Ishikawa (cell line): ENCODE measurements around the gene RPL13.

Experiments
- CEBPB ChIP-seq: IDR thresholded peaks from 2 replicates; pipeline ENCODE4 v1.6.1; 2012
- CREB1 ChIP-seq: IDR thresholded peaks from 2 replicates; pipeline ENCODE4 v1.6.1; 2012; ENCODE audit warnings: low read depth
- EGR1 ChIP-seq: IDR thresholded peaks from 2 replicates; pipeline ENCODE4 v1.6.1; 2012
- EP300 ChIP-seq: IDR thresholded peaks from 2 replicates; pipeline ENCODE4 v1.6.1; 2012; ENCODE audit warnings: borderline replicate concordance
- FOXM1 ChIP-seq: IDR thresholded peaks from 2 replicates; pipeline ENCODE4 v1.6.1; 2012; ENCODE audit warnings: low read depth, borderline replicate concordance
- MAX ChIP-seq: IDR thresholded peaks from 2 replicates; pipeline ENCODE4 v1.6.1; 2012
- NFIC ChIP-seq: IDR thresholded peaks from 2 replicates; pipeline ENCODE4 v1.6.1; 2012
- RAD21 ChIP-seq: IDR thresholded peaks from 2 replicates; pipeline ENCODE4 v1.6.1; 2012; ENCODE audit warnings: low read depth
- REST ChIP-seq: IDR thresholded peaks from 2 replicates; pipeline ENCODE4 v1.6.1; 2012; ENCODE audit warnings: low read depth, mild to moderate bottlenecking
- TAF1 ChIP-seq: IDR thresholded peaks from 2 replicates; pipeline ENCODE4 v1.6.1; 2012; ENCODE audit warnings: low read depth, mild to moderate bottlenecking
- TCF12 ChIP-seq: IDR thresholded peaks from 2 replicates; pipeline ENCODE4 v1.6.1; 2012; ENCODE audit warnings: low read depth
- TEAD4 ChIP-seq: IDR thresholded peaks from 2 replicates; pipeline ENCODE4 v1.6.1; 2012
- YY1 ChIP-seq: IDR thresholded peaks from 2 replicates; pipeline ENCODE4 v1.6.1; 2012; ENCODE audit warnings: low read depth
- ZBTB7A ChIP-seq: IDR thresholded peaks from 2 replicates; pipeline ENCODE4 v1.6.1; 2012; ENCODE audit warnings: low read depth
- TF ChIP-seq, protein P1 (sequence below): IDR thresholded peaks from 2 replicates; pipeline ENCODE4 v1.6.1; 2012

Gene RPL13

GRCh38 chr16:89522287-89522686 lies 38.2 kb upstream of the RPL13 start:
- no peak for TF ChIP-seq FOXM1
- TF ChIP-seq ZBTB7A, result no peak
- no peak for TF ChIP-seq NFIC
- TF ChIP-seq, protein P1, sequence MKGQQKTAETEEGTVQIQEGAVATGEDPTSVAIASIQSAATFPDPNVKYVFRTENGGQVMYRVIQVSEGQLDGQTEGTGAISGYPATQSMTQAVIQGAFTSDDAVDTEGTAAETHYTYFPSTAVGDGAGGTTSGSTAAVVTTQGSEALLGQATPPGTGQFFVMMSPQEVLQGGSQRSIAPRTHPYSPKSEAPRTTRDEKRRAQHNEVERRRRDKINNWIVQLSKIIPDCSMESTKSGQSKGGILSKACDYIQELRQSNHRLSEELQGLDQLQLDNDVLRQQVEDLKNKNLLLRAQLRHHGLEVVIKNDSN, result no peak
- TF ChIP-seq CEBPB, result no peak
- TF ChIP-seq TEAD4, result no peak
- TF ChIP-seq EP300, result no peak
- no peak for TF ChIP-seq CREB1
- TF ChIP-seq TAF1, result no peak
- no peak for TF ChIP-seq TCF12
- TF ChIP-seq RAD21, result no peak
- no peak for TF ChIP-seq REST
- no peak for TF ChIP-seq EGR1
- TF ChIP-seq YY1, result no peak
- TF ChIP-seq MAX, result no peak

DNA sequence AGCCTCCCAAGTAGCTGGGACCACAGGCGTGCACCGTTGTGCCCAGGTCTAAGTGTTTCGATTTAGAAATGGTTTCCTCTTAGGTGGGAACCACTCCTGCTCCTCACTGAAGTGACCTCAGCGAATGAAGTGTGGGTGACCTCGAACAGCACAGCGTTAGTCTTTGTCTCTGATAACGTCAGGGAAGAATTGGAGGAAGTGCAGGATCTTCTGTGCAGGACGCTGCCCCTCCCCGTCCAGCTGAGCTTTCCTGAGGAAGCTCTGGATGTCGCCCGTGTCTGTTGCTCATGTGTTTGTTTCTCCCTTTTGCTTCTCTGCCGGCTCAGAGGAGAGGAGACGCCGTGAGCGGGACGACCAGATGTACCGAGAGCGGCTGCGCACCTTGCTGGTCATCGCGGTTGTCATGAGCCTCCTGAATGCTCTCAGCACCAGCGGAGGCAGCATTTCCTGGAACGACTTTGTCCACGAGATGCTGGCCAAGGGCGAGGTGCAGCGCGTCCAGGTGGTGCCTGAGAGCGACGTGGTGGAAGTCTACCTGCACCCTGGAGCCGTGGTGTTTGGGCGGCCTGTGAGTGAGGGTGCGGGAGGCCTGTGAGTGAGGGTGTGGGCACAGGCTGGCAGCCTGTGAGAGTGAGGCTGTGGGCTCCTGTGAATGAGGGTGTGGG lies 36.7 kb upstream of the RPL13 start:
- TF ChIP-seq MAX (no peak), FOXM1 (no peak), YY1 (no peak), EGR1 (no peak), REST (no peak), TAF1 (no peak), TEAD4 (no peak)

GRCh38 chr16:89525146-89525913 lies 35.2 kb upstream of the RPL13 start:
- TF ChIP-seq ZBTB7A, result no peak
- TF ChIP-seq CEBPB, result no peak
- TF ChIP-seq, protein P1, result no peak
- TF ChIP-seq RAD21, result no peak
- TF ChIP-seq TAF1, result no peak
- TF ChIP-seq NFIC, result no peak
- no peak for TF ChIP-seq TCF12
- no peak for TF ChIP-seq FOXM1
- no peak for TF ChIP-seq MAX
- no peak for TF ChIP-seq REST
- TF ChIP-seq YY1, result no peak
- no peak for TF ChIP-seq CREB1
- TF ChIP-seq EP300, result no peak
- TF ChIP-seq TEAD4, result no peak
- no peak for TF ChIP-seq EGR1

DNA sequence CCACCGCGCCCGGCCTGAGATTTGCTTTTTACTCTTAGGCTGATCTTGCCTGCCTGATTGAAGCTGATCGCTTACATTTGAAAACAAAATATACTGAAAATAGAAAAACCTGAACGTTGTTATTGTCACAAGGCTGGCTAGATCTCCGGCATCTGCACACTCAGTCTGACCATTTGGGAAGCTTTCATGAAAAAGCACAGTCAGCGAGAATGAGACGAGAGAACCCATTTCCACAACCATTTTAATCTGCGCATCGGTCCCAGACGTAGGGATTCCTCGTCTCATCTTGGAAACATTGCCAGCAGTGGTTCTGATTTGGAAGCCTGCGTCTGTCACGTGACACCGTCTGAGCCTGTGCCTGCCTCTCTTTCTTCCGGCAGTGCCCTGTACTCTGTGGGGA lies 31.4 kb upstream of the RPL13 start:
- TF ChIP-seq, protein P1, result no peak
- TF ChIP-seq EP300, result no peak
- no peak for TF ChIP-seq EGR1
- no peak for TF ChIP-seq NFIC
- TF ChIP-seq FOXM1, result no peak
- no peak for TF ChIP-seq CEBPB
- TF ChIP-seq CREB1, result no peak
- TF ChIP-seq RAD21, result no peak
- TF ChIP-seq ZBTB7A, result no peak
- no peak for TF ChIP-seq YY1
- no peak for TF ChIP-seq TAF1
- TF ChIP-seq TCF12, result no peak
- no peak for TF ChIP-seq TEAD4
- TF ChIP-seq MAX, result no peak
